BLaER1 treated with 17β-estradiol and CSF1 and Interleukin-3, amounts not matched to agents 10 nM and 100 nM (cell line): Measurements from ENCODE around the gene SP4.

ENCODE experiments used
- H3K27ac ChIP-seq, 11 experiments: shearing (Covaris generic); formaldehyde crosslinking; 2 replicates each; pipeline ENCODE4 v1.8.1; 2022
- H3K27me3 ChIP-seq, 11 experiments: shearing (Covaris generic); formaldehyde crosslinking; 2 replicates each; pipeline ENCODE4 v1.8.1; 2022
- H3K36me3 ChIP-seq, 11 experiments: shearing (Covaris generic); formaldehyde crosslinking; 2 replicates each; pipeline ENCODE4 v1.8.1; 2022
- H3K4me1 ChIP-seq, 10 experiments: shearing (Covaris generic); formaldehyde crosslinking; 2 replicates each; pipeline ENCODE4 v1.8.1; 2022
- H3K4me2 ChIP-seq, 11 experiments: shearing (Covaris generic); formaldehyde crosslinking; 2 replicates each; pipeline ENCODE4 v1.8.1; 2022
- H3K4me3 ChIP-seq, 10 experiments: shearing (Covaris generic); formaldehyde crosslinking; 2 replicates each; pipeline ENCODE4 v1.8.1; 2022
- H3K9ac ChIP-seq, 11 experiments: shearing (Covaris generic); formaldehyde crosslinking; 2 replicates each; pipeline ENCODE4 v1.8.1; 2022
- H3K9me3 ChIP-seq, 11 experiments: shearing (Covaris generic); formaldehyde crosslinking; replicated peaks in 1 of 11; 2 replicates each; pipeline ENCODE4 v1.8.1; 2022
- H4K20me1 ChIP-seq, 11 experiments: shearing (Covaris generic); formaldehyde crosslinking; 2 replicates each; pipeline ENCODE4 v1.8.1; 2022
- Cebpa-rat ChIP-seq, 11 experiments: shearing (Covaris generic); IDR thresholded peaks; 2 replicates each; pipeline ENCODE4 v1.8.1; 2022

SP4 gene

GRCh38 chr7:21454906-21455305, 27.0 kb downstream of the SP4 start:
- no peaks in the 10 kb centered on the region for H4K20me1 ChIP-seq
- H3K27me3 ChIP-seq, result no peaks in the 10 kb centered on the region
- peaks cover 42 to 97% (median 71%) of the 10 kb centered on the region in 11 experiments for H3K36me3 ChIP-seq
- peak overlapping the region in 2 of 10 experiments; percentile 14 to 17; a peak in 2 of 20 replicates for H3K4me3 ChIP-seq
- no peak overlapping the region for H3K27ac ChIP-seq
- no peak overlapping the region for H3K9ac ChIP-seq
- peaks cover 74 to 94% (median 85%) of the 10 kb centered on the region in 11 experiments for H3K9me3 ChIP-seq
- no peak overlapping the region for H3K4me2 ChIP-seq
- peaks cover 0 to 13% (median 9%) of the 10 kb centered on the region in 10 experiments; a peak in 13 of 20 replicates for H3K4me1 ChIP-seq
- TF ChIP-seq Cebpa-rat (IDR thresholded peaks at IDR 0.05), result no peak

GRCh38 chr7:21461282-21461681, 33.4 kb downstream of the SP4 start:
- TF ChIP-seq Cebpa-rat (IDR thresholded peaks at IDR 0.05), result no peak
- Histone ChIP-seq H3K27ac (no peak overlapping the region), H3K9ac (no peak overlapping the region), H3K4me3 (no peak overlapping the region), H3K36me3 (peaks cover 22 to 73% (median 33%) of the 10 kb centered on the region in 11 experiments), H3K4me1 (peaks cover 0 to 17% (median 8%) of the 10 kb centered on the region in 10 experiments; a peak in 10 of 20 replicates), H3K27me3 (no peaks in the 10 kb centered on the region), H3K9me3 (peaks cover 27 to 52% (median 39%) of the 10 kb centered on the region in 11 experiments), H4K20me1 (peaks cover 0 to 9% (median 0%) of the 10 kb centered on the region in 11 experiments; a peak in 1 of 22 replicates), H3K4me2 (no peak overlapping the region)

- H3K27ac ChIP-seq, result no peak overlapping the region
- no peak overlapping the region for H3K4me3 ChIP-seq
- peaks cover 0 to 17% (median 8%) of the 10 kb centered on the region in 10 experiments; a peak in 10 of 20 replicates for H3K4me1 ChIP-seq
- H4K20me1 ChIP-seq, result peaks cover 0 to 9% (median 0%) of the 10 kb centered on the region in 11 experiments; a peak in 1 of 22 replicates
- no peak overlapping the region for H3K4me2 ChIP-seq
- H3K9ac ChIP-seq, result no peak overlapping the region
- peaks cover 18 to 67% (median 26%) of the 10 kb centered on the region in 11 experiments; a peak in 20 of 22 replicates for H3K36me3 ChIP-seq
- TF ChIP-seq Cebpa-rat (IDR thresholded peaks at IDR 0.05), result no peak
- H3K9me3 ChIP-seq, result peaks cover 23 to 44% (median 31%) of the 10 kb centered on the region in 11 experiments
- no peaks in the 10 kb centered on the region for H3K27me3 ChIP-seq
Measured at GRCh38 chr7:21462081-21462480, 34.2 kb downstream of the SP4 start.

- Histone ChIP-seq H4K20me1 (peaks cover 0 to 9% (median 0%) of the 10 kb centered on the region in 11 experiments; a peak in 1 of 22 replicates), H3K27ac (no peak overlapping the region), H3K9me3 (peaks cover 23 to 35% (median 29%) of the 10 kb centered on the region in 11 experiments), H3K36me3 (peaks cover 18 to 55% (median 26%) of the 10 kb centered on the region in 11 experiments; a peak in 20 of 22 replicates), H3K9ac (no peak overlapping the region), H3K4me2 (peak overlapping the region in 2 of 11 experiments; percentile 14 to 19; a peak in 2 of 22 replicates), H3K27me3 (no peaks in the 10 kb centered on the region), H3K4me3 (no peak overlapping the region), H3K4me1 (peaks cover 0 to 11% (median 6%) of the 10 kb centered on the region in 10 experiments; a peak in 10 of 20 replicates)
- no peak for TF ChIP-seq Cebpa-rat (IDR thresholded peaks at IDR 0.05)
Measured at GRCh38 chr7:21463524-21463923, 35.6 kb downstream of the SP4 start.

- Histone ChIP-seq H3K27me3 (no peaks in the 10 kb centered on the region), H3K4me3 (no peak overlapping the region), H4K20me1 (peaks cover 0 to 9% (median 0%) of the 10 kb centered on the region in 11 experiments; a peak in 2 of 22 replicates), H3K4me1 (no peaks in the 10 kb centered on the region), H3K4me2 (no peak overlapping the region), H3K9ac (no peak overlapping the region), H3K9me3 (no peaks in the 10 kb centered on the region; a peak in 2 of 22 replicates), H3K36me3 (peaks cover 0 to 24% (median 0%) of the 10 kb centered on the region in 11 experiments; a peak in 3 of 22 replicates), H3K27ac (no peak overlapping the region)
- TF ChIP-seq Cebpa-rat (IDR thresholded peaks at IDR 0.05), result no peak
Measured at GRCh38 chr7:21468969-21469368, 41.1 kb downstream of the SP4 start.

GRCh38 chr7:21469894-21470293, 42.0 kb downstream of the SP4 start:
- Histone ChIP-seq H4K20me1 (peaks cover 0 to 9% (median 0%) of the 10 kb centered on the region in 11 experiments; a peak in 2 of 22 replicates), H3K9ac (no peak overlapping the region), H3K4me3 (no peak overlapping the region), H3K27me3 (no peaks in the 10 kb centered on the region), H3K27ac (no peak overlapping the region), H3K9me3 (no peaks in the 10 kb centered on the region; a peak in 2 of 22 replicates), H3K4me1 (0 out of 20 replicates have a peak, but pooled peaks cover 0 to 1% (median 0%) of the 10 kb centered on the region in 10 experiments), H3K4me2 (no peak overlapping the region), H3K36me3 (peaks cover 0 to 24% (median 0%) of the 10 kb centered on the region in 11 experiments; a peak in 1 of 22 replicates)
- TF ChIP-seq Cebpa-rat (IDR thresholded peaks at IDR 0.05), result no peak

GRCh38 chr7:21472029-21472428, 44.1 kb downstream of the SP4 start:
- Histone ChIP-seq H3K9ac (no peak overlapping the region), H3K9me3 (no peaks in the 10 kb centered on the region; a peak in 2 of 22 replicates), H3K4me3 (no peak overlapping the region), H4K20me1 (peaks cover 0 to 3% (median 0%) of the 10 kb centered on the region in 11 experiments; a peak in 1 of 22 replicates), H3K4me1 (0 out of 20 replicates have a peak, but pooled peaks cover 0 to 6% (median 0%) of the 10 kb centered on the region in 10 experiments), H3K27me3 (no peaks in the 10 kb centered on the region), H3K4me2 (no peak overlapping the region), H3K36me3 (peaks cover 0 to 10% (median 2%) of the 10 kb centered on the region in 11 experiments; a peak in 8 of 22 replicates), H3K27ac (no peak overlapping the region)
- no peak for TF ChIP-seq Cebpa-rat (IDR thresholded peaks at IDR 0.05)

- H3K36me3 ChIP-seq, result peaks cover 14 to 37% (median 23%) of the 10 kb centered on the region in 11 experiments; a peak in 20 of 22 replicates
- no peak overlapping the region for H3K4me3 ChIP-seq
- no peak overlapping the region for H3K9ac ChIP-seq
- H3K27me3 ChIP-seq, result no peaks in the 10 kb centered on the region
- H3K4me1 ChIP-seq, result 0 out of 20 replicates have a peak, but pooled peaks cover 0 to 6% (median 0%) of the 10 kb centered on the region in 10 experiments
- no peak for TF ChIP-seq Cebpa-rat (IDR thresholded peaks at IDR 0.05)
- H4K20me1 ChIP-seq, result no peaks in the 10 kb centered on the region; a peak in 1 of 22 replicates
- H3K27ac ChIP-seq, result no peak overlapping the region
- H3K9me3 ChIP-seq, result no peaks in the 10 kb centered on the region; a peak in 3 of 22 replicates
- H3K4me2 ChIP-seq, result no peak overlapping the region
Measured at GRCh38 chr7:21476429-21476828, 48.5 kb downstream of the SP4 start.

- no peaks in the 10 kb centered on the region for H3K4me1 ChIP-seq
- H3K27ac ChIP-seq, result no peak overlapping the region
- no peaks in the 10 kb centered on the region for H4K20me1 ChIP-seq
- H3K27me3 ChIP-seq, result no peaks in the 10 kb centered on the region
- H3K9ac ChIP-seq, result no peak overlapping the region
- H3K4me2 ChIP-seq, result no peak overlapping the region
- no peak overlapping the region for H3K4me3 ChIP-seq
- no peak for TF ChIP-seq Cebpa-rat (IDR thresholded peaks at IDR 0.05)
- peaks cover 18 to 57% (median 31%) of the 10 kb centered on the region in 11 experiments; a peak in 20 of 22 replicates for H3K36me3 ChIP-seq
- no peaks in the 10 kb centered on the region; a peak in 1 of 22 replicates for H3K9me3 ChIP-seq
Measured at GRCh38 chr7:21480693-21481403, 53.0 kb downstream of the SP4 start.
